GM21515 (cell line): ENCODE results near the gene CYFIP2.

Experiments
- ATAC-seq: cut with Tn5 transposase; IDR thresholded peaks from one replicate; pipeline ENCODE4 v1.9.1; 2021; ENCODE audit not compliant: unreplicated experiment

The CYFIP2 gene

DNA sequence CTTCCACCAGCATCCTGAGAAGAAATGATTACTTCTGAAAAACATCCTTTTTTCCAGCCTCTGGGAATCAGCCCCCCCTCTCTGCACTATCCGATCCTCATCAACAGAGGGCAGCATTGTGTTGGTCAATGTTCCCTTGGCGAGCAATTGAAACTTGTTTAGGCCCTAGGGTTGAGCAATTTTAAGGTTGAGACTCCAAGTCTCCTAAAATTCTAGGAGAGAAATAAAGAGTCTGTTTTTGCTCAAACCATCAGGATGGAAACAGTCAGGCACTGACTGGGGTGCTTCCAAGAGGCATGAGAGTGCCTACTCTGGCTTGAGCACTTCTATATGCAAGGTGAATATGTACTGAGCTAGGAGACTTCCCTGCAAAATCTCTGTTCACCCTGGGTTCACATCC is 12.4 kb upstream of the CYFIP2 start:
- peak; percentile 63 for ATAC-seq

DNA sequence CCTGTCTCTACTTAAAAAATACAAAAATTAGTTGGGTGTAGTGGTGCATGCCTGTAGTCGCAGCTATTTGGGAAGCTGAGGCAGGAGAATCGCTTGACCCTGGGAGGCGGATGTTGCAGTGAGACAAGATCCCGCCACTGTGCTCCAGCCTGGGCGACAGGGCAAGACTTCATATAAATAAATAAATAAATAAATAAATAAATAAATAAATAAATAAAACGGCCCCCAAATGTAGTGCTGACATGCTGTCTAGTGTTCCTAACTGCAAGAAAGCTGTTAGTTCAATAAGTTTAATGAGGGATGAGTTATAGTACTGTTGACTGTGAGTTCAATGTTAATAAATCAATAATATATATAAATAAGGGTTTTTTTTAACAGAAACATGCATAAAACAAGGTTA is 7.5 kb upstream of the CYFIP2 start:
- ATAC-seq, result no peak

- ATAC-seq, result no peak
Measured at GRCh38 chr5:157259699-157260098, 6.2 kb upstream of the CYFIP2 start.

DNA sequence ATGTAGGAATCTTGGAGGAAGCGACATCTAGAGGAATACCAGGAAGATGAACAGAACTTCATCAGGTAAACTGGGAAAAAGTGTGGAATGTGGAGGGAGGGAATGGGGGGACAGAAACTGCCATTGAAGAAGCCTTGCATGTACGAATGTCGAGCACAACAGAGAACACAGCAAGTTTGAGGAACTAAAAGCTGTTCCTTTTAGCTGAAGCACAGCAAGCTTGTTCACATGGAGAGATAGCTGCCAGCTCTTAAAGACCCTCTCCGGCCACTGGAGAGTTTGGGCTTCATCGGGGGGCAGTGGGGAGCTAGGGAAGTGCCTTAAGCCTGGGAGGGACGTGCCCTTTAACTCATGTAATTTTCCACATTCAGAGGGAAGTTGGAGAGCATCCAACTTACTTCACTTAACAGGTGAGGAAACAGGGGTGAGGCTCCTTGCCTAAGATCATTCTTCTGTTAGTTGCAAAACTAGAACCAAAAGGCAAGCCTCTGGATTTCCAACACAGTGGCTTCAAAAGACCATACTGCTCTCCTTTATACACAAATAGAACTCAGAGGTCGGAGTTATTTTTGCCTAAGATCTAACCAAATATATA is 2.3 kb upstream of the CYFIP2 start:
- ATAC-seq, result no peak

GRCh38 chr5:157266286-157267007 is 524 bp downstream of the CYFIP2 start:
- ATAC-seq, result peak; percentile 47

- ATAC-seq, result no peak
Measured at GRCh38 chr5:157267025-157267424, 1.1 kb downstream of the CYFIP2 start.

DNA sequence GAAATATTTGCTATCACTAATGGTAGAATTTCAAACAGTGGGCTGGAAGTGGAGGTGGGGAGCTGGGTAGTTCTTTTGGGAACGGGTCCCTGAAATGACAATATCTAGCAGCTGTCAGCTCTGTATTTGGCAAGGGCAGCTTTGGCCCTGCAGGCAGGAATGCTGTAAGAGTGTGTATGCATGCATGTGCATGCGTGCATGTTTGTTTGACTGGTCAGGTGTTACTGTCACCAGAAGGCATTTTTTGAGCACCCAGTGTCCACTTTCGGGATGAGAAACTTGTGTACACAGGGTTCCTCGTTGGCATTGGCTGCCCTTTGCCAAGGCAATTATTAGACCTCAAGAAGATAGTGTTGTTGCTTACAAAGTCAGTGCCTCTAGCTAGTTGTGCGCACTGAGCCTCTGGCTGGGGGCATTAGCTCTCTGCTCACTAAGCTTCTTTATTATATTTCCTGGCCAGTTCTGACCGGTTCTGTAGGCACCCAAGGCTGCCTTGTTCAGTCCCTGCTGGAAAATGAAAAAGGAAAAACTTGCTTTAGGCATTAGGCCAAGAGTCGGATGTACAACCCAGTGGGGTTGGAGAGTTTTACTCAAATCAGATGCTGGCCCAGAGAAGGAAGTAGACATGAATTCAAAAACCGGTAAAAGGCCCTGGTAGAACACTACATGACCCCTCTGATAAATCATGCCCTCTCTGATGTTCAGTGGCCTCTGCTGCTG is 2.0 kb downstream of the CYFIP2 start:
- ATAC-seq, result no peak

DNA sequence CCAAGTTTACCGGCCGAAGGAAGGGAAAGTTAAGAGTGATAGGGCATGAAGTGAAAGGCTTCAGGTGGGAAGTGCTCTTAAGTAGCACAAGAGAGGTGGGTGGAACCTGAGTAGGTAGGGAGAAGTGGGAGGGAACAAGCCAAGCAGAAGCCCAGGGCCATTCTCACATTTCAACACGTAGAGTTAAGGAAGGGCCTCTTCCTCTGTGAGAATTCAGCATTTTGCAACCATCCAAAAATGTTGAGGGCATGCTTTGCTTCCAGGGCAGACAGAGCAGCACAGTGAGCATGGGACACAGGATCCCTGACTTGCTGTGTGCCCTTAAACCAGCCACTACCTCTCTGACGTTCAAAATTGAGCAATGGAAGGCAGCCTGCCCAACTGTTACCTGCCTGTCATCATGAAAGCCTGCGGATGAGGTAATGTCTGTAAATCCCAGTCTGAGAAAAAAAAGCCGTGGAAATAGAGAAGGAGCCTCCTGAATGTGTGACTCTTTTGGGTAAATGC is 3.3 kb downstream of the CYFIP2 start:
- no peak for ATAC-seq

DNA sequence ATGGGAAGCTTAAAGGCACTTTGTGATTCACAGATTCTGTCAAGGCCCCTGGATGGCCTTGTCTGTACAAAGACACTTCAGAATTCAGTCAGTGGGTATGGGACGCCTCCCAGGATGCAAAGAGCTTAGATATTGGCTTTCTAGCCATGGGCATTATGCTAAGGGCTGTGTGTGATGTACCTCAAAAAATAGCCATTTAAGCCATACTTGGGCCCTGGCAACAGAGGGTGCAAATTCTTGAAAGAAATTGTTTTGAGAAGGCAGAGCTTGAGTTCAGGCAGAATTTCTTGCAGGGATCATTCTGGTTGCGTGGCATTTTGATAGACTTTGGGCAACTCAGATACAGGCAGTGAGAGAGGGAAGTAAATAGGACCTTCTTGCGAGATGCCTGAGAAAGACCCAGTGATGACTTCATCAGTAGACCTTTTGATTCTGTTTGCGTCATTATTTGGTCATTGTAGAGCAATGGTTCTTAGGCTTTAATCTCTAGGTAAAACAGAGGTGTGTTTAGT is 3.9 kb downstream of the CYFIP2 start:
- no peak for ATAC-seq

- ATAC-seq, result no peak
Measured at GRCh38 chr5:157270771-157271170, 4.8 kb downstream of the CYFIP2 start.

GRCh38 chr5:157271740-157272271 is 5.9 kb downstream of the CYFIP2 start:
- ATAC-seq, result peak; percentile 87

DNA sequence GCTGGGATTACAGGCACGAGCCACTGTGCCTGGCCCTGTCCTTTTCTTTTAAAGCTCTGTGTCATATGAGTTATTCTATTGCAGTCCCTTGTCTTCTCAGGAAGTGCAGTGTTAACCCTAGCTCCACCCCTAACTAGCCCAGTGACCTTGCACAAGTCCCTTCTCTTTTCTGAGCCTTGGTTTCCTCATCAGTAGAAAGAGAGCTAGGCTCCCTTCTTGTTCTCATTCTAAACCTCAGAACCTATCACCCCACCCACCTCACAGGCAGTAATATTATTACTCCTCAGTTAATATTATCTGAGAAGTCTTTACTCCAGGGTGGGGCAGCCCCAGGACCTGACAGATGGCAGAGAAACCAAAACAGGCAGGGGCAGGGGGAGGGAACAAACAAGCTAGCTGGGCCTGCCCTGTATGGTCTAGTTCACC is 7.2 kb downstream of the CYFIP2 start:
- ATAC-seq, result peak; percentile 47

DNA sequence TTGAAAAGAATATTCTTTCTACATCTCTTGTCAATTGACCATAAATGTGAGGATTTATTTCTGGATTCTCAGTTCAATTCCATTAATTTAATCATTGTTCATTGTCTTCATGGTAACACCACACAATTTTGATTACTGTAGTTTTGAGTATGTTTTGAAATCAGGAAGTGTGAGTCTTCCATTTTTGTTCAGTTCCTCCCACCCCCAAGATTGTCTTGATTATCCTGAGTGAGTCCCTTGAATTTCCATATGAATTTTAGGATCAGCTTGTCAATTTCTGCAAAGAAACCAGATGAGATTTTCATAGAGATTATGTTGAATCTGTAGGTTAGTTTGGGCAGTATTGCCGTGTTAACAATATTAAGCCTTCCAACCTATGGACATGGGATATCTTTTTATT is 9.5 kb downstream of the CYFIP2 start:
- ATAC-seq, result no peak

DNA sequence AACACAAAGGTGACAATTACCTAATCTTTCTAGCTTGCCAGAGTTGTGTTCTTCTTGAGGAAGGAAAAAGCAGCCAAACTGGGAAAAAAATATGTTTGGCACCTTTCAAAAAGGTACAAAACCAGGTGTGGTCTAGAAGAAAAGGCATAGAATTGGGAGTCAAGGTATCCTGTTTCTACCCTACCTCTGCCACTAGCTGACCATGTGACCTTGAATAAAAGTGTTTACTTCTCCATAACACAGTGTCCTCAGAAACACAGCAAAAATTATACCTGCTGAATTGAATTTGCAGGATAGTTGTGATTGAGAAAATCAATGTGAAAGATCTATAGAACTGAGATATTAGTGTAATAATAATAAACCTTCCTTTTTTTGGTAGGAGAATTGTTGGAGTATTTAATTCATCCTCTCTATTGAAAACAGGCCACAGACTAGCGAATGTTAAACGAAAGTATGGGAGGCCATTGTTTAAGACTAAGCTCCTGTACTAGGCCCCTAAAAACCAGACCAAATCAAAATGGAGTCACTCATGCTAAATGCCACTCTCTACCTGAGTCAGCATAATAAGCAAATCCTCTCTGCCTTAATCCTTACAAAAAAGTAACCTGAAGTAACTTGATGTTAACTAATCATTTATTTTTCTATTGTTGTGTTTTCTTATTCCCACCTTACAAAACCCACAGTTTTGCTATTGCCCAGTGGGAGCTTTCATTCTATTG is 12.6 kb downstream of the CYFIP2 start:
- ATAC-seq, result no peak

- ATAC-seq, result no peak
Measured at GRCh38 chr5:157279605-157280239, 13.8 kb downstream of the CYFIP2 start.

GRCh38 chr5:157280927-157281326 is 15.0 kb downstream of the CYFIP2 start:
- no peak for ATAC-seq

- ATAC-seq, result no peak
Measured at GRCh38 chr5:157282150-157282549, 16.2 kb downstream of the CYFIP2 start.

DNA sequence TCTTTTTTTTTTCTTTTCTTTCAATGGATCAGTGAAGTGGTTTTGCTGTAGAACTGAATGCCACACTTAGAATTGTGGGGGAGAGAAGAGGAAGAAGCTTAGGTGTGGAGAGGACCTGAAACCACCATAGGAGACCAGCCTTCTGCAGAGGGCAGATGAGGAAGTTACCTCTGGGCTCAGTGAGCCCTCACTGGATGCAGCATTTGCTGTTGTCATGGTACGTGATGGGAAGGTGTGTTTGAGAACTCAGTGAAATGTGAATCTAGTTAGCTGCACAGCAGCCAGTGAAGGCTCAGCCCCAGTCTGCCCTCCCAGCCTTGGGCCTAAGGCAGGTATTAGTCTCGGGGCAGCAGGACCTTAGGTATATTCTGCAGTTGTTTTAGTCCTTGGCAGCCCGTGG is 17.5 kb downstream of the CYFIP2 start:
- peak; percentile 99 for ATAC-seq

GRCh38 chr5:157284458-157285212 is 18.7 kb downstream of the CYFIP2 start:
- ATAC-seq, result no peak
